ENCODE results near the gene KCNJ6. TPM values are rescaled to one million over a fixed set of nuclear protein-coding genes. Genes with fewer than 3 reads are reported as not detected.

Gene KCNJ6
- total RNA-seq, 2 donors from 2014 or later, result not detected

DNA sequence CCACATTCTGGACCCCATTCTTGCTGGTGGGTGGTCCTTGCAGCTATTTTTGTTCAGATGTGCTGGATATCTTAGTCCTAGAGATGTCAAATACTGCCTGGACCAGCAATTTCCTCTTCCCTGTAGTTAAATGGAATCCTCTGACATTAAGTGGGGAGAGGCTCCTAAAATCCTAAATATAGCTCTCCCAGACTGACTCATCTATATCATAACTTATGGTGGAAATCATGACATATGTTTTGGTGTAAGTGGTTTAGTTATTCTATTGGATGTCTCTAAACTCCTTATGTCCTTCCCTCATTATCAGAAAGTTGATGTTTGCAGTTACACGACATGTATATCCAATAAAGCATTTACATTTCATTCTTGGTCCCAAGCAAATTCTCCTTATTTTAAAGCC lies 73.1 kb downstream of the KCNJ6 start:
- Mint-ChIP-seq H3K4me1 (no peaks in the 10 kb centered on the region), H3K4me3 (no peak overlapping the region), H3K27ac (no peak overlapping the region), H3K36me3 (ENCODE audit: low read depth) (no peaks in the 10 kb centered on the region), H3K27me3 (no peaks in the 10 kb centered on the region)
- no peak for ATAC-seq
- H3K9me3 ChIP-seq (ENCODE audit: control insufficient read depth, low read length, poor library complexity, severe bottlenecking), result no peaks in the 10 kb centered on the region
- no peak for DNase-seq

DNA sequence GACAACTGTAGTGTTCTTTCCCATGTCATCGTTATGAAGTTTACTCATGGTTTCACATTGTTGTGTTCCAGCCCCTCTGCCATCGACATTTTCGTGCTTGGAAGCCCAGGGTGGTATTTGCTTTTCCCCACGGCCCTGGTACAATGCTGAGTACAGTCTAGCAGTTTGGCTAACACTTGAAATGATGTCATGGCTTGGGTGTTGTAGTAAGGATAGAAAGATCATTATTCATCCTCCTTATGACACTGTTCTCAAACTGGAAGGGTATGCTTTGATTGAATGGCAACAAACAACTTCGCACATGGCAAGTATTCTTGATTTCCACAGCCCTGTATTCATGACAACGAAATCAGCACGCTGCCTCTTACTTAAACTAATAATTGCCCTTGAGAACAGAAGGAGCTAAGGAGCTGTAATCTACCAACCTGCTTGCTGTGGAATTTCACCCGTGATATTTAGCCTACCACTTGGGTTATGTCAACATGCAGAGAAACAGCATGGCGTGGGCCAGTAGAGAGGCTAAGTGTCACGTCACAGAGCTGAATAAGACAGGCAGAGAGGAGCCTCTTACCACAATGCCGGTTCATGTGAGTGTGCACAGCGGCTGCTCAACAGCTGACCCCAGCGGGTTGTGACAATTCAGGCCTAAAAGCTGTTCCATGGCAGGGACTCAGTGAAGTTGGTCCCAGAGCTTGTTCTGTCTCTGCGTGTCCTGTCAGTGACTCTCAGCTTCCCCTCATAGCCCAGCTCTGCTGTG lies 73.9 kb downstream of the KCNJ6 start:
- no peak for ATAC-seq
- H3K36me3 Mint-ChIP-seq (ENCODE audit: low read depth), result no peaks in the 10 kb centered on the region
- H3K4me1 Mint-ChIP-seq, result no peaks in the 10 kb centered on the region
- H3K27me3 Mint-ChIP-seq, result no peaks in the 10 kb centered on the region
- no peaks in the 10 kb centered on the region for H3K9me3 ChIP-seq (ENCODE audit: control insufficient read depth, low read length, poor library complexity, severe bottlenecking)
- H3K4me3 Mint-ChIP-seq, result no peak overlapping the region
- DNase-seq, result no peak
- no peak overlapping the region for H3K27ac Mint-ChIP-seq

DNA sequence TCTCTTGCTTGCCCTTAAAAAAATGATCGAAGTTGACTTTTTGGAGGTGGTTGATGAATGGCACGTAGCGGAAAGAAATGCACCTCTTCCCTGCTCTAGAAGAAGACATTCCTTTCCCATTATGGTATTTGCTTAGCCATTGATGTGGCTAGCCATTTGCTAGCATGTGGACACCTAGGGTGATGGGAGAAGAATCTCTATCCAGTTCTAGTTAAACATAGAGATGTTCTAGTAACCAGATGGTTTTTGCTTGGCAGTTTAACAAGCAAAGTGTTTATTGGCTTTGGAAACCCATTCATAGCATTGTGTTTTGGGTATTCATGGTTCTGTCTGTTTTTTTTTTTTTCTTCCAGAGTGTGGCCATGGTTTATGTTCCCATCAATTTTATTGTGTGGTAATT lies 78.9 kb downstream of the KCNJ6 start:
- DNase-seq (no peak), ATAC-seq (no peak)
- no peaks in the 10 kb centered on the region for H3K9me3 ChIP-seq (ENCODE audit: control insufficient read depth, low read length, poor library complexity, severe bottlenecking)
- Mint-ChIP-seq H3K36me3 (ENCODE audit: low read depth) (no peaks in the 10 kb centered on the region), H3K27ac (no peak overlapping the region), H3K4me3 (no peak overlapping the region), H3K4me1 (no peaks in the 10 kb centered on the region), H3K27me3 (no peaks in the 10 kb centered on the region)

DNA sequence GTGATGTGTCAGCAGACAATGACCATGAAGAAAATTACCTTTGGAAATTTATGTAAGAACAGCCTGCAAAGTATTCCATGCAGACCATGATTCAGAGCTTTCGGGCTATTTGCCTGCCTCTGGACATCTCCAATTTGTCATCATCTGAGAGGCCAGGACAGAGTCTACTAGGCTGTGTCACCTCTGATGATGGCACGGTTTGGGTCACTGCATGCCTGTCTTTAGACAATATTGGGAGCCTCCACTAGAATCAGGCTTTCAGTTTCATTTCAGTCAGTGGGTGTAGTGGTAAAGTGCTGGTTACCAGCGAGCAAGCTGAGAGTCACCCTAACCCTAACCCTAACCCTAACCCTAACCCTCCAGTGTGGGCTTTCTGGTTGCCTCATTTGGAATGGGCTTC lies 80.8 kb downstream of the KCNJ6 start:
- peaks cover 9% of the 10 kb centered on the region for H3K27me3 Mint-ChIP-seq
- DNase-seq (no peak), ATAC-seq (no peak)
- no peak overlapping the region for H3K4me3 Mint-ChIP-seq
- H3K36me3 Mint-ChIP-seq (ENCODE audit: low read depth), result no peaks in the 10 kb centered on the region
- H3K27ac Mint-ChIP-seq, result no peak overlapping the region
- no peaks in the 10 kb centered on the region for H3K9me3 ChIP-seq (ENCODE audit: control insufficient read depth, low read length, poor library complexity, severe bottlenecking)
- no peaks in the 10 kb centered on the region for H3K4me1 Mint-ChIP-seq

DNA sequence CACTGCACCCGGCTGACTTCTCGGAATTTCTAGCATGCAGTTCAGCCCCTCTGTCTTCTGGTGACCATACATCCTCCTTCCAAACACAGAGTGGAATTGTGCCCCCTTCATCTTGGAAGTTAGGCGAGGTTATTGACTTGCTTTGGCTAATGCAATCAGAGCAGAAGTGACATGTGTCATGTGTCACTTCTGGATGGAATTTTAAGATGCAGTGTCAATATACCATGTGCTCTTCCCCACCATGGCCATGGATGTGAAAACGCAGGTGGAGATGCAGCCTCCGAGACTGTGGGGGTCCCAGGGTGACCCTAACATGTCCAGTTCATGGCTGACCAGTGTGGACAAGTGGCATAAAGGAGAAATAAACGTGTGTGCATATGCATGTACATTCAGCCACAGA lies 83.0 kb downstream of the KCNJ6 start:
- H3K9me3 ChIP-seq (ENCODE audit: control insufficient read depth, low read length, poor library complexity, severe bottlenecking), result no peaks in the 10 kb centered on the region
- peaks cover 23% of the 10 kb centered on the region for H3K27me3 Mint-ChIP-seq
- ATAC-seq, result no peak
- DNase-seq, result no peak
- H3K4me1 Mint-ChIP-seq, result no peaks in the 10 kb centered on the region
- no peak overlapping the region for H3K4me3 Mint-ChIP-seq
- H3K27ac Mint-ChIP-seq, result no peak overlapping the region
- no peaks in the 10 kb centered on the region for H3K36me3 Mint-ChIP-seq (ENCODE audit: low read depth)

DNA sequence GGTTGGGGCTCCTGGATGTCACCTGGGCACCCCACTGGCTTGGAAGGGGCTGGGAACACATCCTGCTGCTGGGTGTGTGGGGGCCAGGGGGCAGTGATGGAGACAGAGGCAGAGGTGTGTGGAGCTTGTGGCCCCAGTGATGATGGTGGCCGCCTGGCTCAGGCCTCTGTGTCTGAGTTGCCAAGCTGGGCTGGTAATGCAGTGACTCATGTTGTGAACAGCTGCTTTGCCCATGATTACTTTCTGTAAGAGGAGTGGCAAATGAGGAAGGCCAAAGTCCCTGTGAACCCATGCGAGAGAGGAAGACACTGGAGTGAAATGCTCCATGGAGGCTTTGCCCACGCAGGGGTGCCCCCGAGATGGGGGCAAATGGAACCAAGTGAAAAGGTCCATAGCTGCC lies 86.8 kb downstream of the KCNJ6 start:
- H3K4me3 Mint-ChIP-seq, result no peak overlapping the region
- H3K27me3 Mint-ChIP-seq, result peaks cover 30% of the 10 kb centered on the region
- no peaks in the 10 kb centered on the region for H3K9me3 ChIP-seq (ENCODE audit: control insufficient read depth, low read length, poor library complexity, severe bottlenecking)
- no peak overlapping the region for H3K27ac Mint-ChIP-seq
- DNase-seq (no peak), ATAC-seq (no peak)
- no peaks in the 10 kb centered on the region for H3K36me3 Mint-ChIP-seq (ENCODE audit: low read depth)
- H3K4me1 Mint-ChIP-seq, result no peaks in the 10 kb centered on the region

DNA sequence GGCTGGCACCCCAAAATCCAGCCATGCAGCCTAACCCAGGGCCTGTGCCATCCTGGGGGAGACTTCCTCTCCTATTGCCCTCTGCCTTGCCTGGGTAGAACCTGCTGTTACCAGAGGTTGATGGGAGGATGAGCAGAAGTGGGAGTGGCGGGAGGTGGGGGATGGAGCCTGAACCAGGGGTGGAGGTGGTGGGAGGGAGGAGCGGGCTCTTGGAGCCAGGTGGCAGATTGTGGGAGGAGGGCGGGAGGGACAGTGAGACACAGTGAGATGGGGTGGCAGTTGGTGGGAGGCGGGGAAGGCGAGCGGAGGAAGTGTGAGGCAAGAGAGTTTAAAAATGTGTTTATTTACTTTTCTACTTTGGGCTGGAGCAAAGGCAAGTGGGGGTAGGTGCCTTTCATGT lies 87.3 kb downstream of the KCNJ6 start:
- no peak for ATAC-seq
- DNase-seq, result no peak
- no peaks in the 10 kb centered on the region for H3K36me3 Mint-ChIP-seq (ENCODE audit: low read depth)
- no peaks in the 10 kb centered on the region for H3K9me3 ChIP-seq (ENCODE audit: control insufficient read depth, low read length, poor library complexity, severe bottlenecking)
- H3K4me1 Mint-ChIP-seq, result no peaks in the 10 kb centered on the region
- no peak overlapping the region for H3K4me3 Mint-ChIP-seq
- no peak overlapping the region for H3K27ac Mint-ChIP-seq
- peaks cover 33% of the 10 kb centered on the region for H3K27me3 Mint-ChIP-seq

DNA sequence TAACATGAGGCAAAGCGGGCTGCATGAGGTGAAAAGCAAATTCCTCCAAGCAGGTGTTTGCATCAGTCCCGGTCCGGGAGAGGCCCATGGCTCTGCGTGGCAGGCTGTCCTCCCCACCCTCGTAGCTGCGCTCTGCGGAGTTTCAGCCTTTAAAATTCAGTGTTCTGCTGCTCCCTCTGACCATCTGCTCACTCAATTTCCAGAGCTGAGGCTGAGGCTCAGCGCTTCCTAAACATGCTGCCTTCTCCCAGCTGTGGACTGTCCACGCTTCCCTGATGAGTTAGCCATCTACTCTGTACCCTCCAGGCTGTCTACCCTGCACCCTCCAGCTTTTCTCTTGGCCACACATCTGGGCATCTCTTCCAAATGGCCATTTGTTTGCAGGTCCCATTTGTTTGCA lies 87.7 kb downstream of the KCNJ6 start:
- ATAC-seq (no peak), DNase-seq (no peak)
- Mint-ChIP-seq H3K4me3 (no peak overlapping the region), H3K36me3 (ENCODE audit: low read depth) (no peaks in the 10 kb centered on the region), H3K27ac (no peak overlapping the region), H3K4me1 (no peaks in the 10 kb centered on the region), H3K27me3 (peaks cover 33% of the 10 kb centered on the region)
- H3K9me3 ChIP-seq (ENCODE audit: control insufficient read depth, low read length, poor library complexity, severe bottlenecking), result no peaks in the 10 kb centered on the region

DNA sequence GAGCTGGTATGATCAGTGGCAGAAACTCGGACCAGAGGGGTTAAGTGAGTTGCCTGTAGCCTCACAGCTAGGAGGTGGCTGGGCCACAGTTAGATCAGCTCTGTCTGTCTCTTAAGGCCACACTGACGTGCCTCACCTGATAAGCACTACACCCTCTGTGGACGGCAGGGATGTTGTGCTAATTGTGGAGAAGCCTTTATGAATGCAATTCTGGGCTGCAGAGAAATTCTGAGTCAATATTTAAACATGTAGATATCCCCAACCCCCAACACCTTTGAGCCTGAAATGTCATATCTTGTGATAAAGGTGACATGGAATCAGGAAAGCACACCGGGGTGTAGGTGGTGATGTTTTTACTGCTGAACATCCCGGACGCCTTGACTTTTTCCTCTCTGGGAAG lies 88.3 kb downstream of the KCNJ6 start:
- no peak for ATAC-seq

DNA sequence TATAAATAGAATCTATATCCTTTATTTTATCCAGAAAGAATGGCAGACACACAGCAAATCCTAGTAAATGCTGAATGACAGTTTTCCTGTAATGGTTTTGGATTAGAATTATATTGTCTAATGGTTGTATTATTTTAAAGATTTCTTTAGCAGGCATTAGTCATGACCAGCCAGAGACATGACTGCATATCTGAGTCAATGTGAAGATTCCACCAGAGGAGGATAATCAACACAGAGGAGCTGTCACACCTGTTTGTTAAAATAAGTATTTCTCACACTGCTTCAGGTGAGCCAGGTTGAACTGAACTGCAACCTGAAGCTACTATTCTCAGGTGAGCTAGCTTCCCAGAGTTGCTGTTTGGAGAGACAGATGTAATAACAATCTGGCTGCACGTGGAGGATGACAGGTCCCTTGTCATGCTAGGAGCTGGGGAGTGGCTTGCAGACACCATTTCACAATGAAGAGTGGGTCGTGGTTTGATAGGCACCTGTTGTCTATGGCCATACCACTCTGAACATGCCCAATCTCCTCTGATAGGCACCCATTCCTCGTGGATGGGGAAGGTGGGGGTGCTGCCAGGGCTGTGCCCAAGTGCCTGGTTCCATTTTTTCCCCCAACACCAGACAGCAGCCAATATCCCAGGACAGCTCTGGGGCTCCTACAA lies 94.3 kb downstream of the KCNJ6 start:
- peaks cover 22% of the 10 kb centered on the region for H3K27me3 Mint-ChIP-seq
- no peak for DNase-seq
- H3K4me3 Mint-ChIP-seq, result no peak overlapping the region
- no peaks in the 10 kb centered on the region for H3K9me3 ChIP-seq (ENCODE audit: control insufficient read depth, low read length, poor library complexity, severe bottlenecking)
- H3K27ac Mint-ChIP-seq, result no peak overlapping the region
- ATAC-seq, result no peak
- H3K4me1 Mint-ChIP-seq, result no peaks in the 10 kb centered on the region
- no peaks in the 10 kb centered on the region for H3K36me3 Mint-ChIP-seq (ENCODE audit: low read depth)

More for the DNA sequence above, 88.3 kb downstream of the KCNJ6 start:
- Mint-ChIP-seq H3K27ac (no peak overlapping the region), H3K4me3 (no peak overlapping the region), H3K4me1 (no peaks in the 10 kb centered on the region), H3K36me3 (ENCODE audit: low read depth) (no peaks in the 10 kb centered on the region), H3K27me3 (peaks cover 35% of the 10 kb centered on the region)
- no peaks in the 10 kb centered on the region for H3K9me3 ChIP-seq (ENCODE audit: control insufficient read depth, low read length, poor library complexity, severe bottlenecking)
- DNase-seq, result no peak

DNA sequence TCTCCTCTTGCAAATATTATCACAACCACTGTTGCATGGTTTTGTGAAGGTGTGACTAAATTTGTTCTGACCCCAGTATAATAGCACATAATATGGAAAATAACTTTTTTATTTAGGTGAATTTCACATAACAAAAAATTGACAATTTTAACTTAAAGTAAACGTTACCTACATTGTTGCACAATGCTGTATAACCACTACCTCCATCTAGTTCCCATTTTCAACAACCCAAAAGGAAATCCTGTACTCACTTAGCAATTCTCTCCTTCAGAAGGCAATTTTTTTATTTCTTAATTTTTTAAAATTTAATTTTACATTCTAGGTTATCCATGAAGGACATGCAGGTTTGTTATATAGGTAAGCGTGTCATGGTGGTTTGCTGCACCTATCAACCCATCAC lies 95.2 kb downstream of the KCNJ6 start:
- Mint-ChIP-seq H3K4me3 (no peak overlapping the region), H3K27me3 (peaks cover 22% of the 10 kb centered on the region), H3K27ac (no peak overlapping the region), H3K36me3 (ENCODE audit: low read depth) (no peaks in the 10 kb centered on the region), H3K4me1 (no peaks in the 10 kb centered on the region)
- no peaks in the 10 kb centered on the region for H3K9me3 ChIP-seq (ENCODE audit: control insufficient read depth, low read length, poor library complexity, severe bottlenecking)
- ATAC-seq (no peak), DNase-seq (no peak)

DNA sequence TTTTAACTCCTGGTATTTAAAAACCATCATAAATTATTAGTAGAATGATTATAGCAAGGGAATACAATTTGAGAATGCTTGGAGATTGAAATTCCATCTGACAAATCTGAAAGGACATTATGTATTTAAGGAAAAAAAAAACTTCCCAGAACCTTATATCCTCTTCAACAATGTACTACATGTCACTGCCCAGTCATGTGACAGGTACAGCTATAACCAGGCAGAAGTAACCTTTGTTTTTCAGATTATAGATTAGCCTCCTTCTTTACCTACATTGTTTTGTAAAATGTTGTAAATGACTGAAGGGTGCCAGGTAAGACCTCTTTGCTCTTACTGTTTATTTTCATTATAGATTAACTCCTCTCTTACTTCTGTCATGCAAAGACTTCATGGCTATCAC lies 96.9 kb downstream of the KCNJ6 start:
- Mint-ChIP-seq H3K4me1 (no peaks in the 10 kb centered on the region), H3K4me3 (no peak overlapping the region), H3K27me3 (peaks cover 14% of the 10 kb centered on the region), H3K27ac (no peak overlapping the region), H3K36me3 (ENCODE audit: low read depth) (no peaks in the 10 kb centered on the region)
- DNase-seq (no peak), ATAC-seq (no peak)
- H3K9me3 ChIP-seq (ENCODE audit: control insufficient read depth, low read length, poor library complexity, severe bottlenecking), result no peaks in the 10 kb centered on the region

DNA sequence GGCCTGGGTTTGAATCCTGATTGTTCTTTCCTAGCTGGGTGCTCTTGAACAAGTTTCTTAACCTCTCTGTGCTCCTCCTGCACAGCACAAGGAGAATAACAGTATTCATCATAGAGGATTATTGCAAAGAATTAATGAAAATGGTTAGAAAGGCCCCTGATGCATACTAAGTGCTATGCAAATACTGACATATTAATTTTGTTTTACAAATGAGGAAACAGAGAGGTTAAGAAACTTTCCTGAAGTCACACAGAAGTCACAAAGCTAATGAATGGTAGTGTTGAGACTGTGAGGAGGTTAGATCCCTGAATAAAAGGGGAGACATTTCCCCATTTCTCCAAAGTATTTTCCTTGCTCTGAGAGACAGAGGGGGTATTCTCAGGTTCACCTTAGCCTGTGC lies 99.0 kb downstream of the KCNJ6 start:
- ATAC-seq (no peak), DNase-seq (no peak)
- no peaks in the 10 kb centered on the region for H3K36me3 Mint-ChIP-seq (ENCODE audit: low read depth)
- no peaks in the 10 kb centered on the region for H3K4me1 Mint-ChIP-seq
- H3K27ac Mint-ChIP-seq, result no peak overlapping the region
- H3K4me3 Mint-ChIP-seq, result no peak overlapping the region
- H3K27me3 Mint-ChIP-seq, result peaks cover 10% of the 10 kb centered on the region
- H3K9me3 ChIP-seq (ENCODE audit: control insufficient read depth, low read length, poor library complexity, severe bottlenecking), result no peaks in the 10 kb centered on the region

DNA sequence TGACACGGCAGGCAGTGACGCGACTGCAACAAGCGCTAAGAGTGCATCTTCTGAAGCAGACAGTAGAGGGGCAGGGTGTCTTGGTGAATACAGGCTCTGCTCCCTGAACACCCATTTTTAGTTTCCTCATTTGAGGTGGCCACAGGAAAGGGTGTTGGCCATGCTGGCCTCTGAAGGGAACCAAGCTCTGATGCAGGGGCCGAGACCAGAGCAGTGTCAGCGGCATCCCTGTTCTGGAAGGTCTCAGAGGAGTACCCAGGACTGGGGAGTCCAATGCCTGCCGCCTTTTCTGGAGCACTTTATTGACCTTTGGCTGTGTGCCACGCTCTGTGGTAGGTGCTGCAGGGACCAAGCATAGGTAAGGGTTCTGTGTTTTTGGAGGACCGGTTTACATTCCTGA lies 100.4 kb downstream of the KCNJ6 start:
- peaks cover 10% of the 10 kb centered on the region for H3K27me3 Mint-ChIP-seq
- no peak overlapping the region for H3K27ac Mint-ChIP-seq
- ATAC-seq (no peak), DNase-seq (no peak)
- no peak overlapping the region for H3K4me3 Mint-ChIP-seq
- H3K9me3 ChIP-seq (ENCODE audit: control insufficient read depth, low read length, poor library complexity, severe bottlenecking), result no peaks in the 10 kb centered on the region
- H3K4me1 Mint-ChIP-seq, result no peaks in the 10 kb centered on the region
- no peaks in the 10 kb centered on the region for H3K36me3 Mint-ChIP-seq (ENCODE audit: low read depth)

All from T-helper 17 cell (primary cell).